ENCODE measurements around the gene ARSB. TPM values are rescaled to one million over a fixed set of nuclear protein-coding genes. Genes with fewer than 3 reads are reported as not detected.

The ARSB gene
- total RNA-seq, 1 donor, result 32.7 TPM

- TF ChIP-seq CTCF (IDR thresholded peaks at IDR 0.05; ENCODE audit: insufficient read depth, low read length), result no peak
- DNase-seq (ENCODE audit: low read depth), result no peak
- H3K4me3 ChIP-seq (ENCODE audit: low read depth, low read length), result no peak overlapping the region
Observed at GRCh38 chr5:78895616-78896015, 89.5 kb downstream of the ARSB start.

GRCh38 chr5:78893940-78894677 is 91.0 kb downstream of the ARSB start:
- no peak for TF ChIP-seq CTCF (IDR thresholded peaks at IDR 0.05; ENCODE audit: insufficient read depth, low read length)
- no peak for DNase-seq (ENCODE audit: low read depth)
- no peak overlapping the region for H3K4me3 ChIP-seq (ENCODE audit: low read depth, low read length)

GRCh38 chr5:78890667-78891379 is 94.3 kb downstream of the ARSB start:
- H3K4me3 ChIP-seq (ENCODE audit: low read depth, low read length), result no peak overlapping the region
- no peak for DNase-seq (ENCODE audit: low read depth)
- no peak for TF ChIP-seq CTCF (IDR thresholded peaks at IDR 0.05; ENCODE audit: insufficient read depth, low read length)

GRCh38 chr5:78889369-78890140 is 95.6 kb downstream of the ARSB start:
- H3K4me3 ChIP-seq (ENCODE audit: low read depth, low read length), result no peak overlapping the region
- DNase-seq (ENCODE audit: low read depth), result peak; percentile 61
- no peak for TF ChIP-seq CTCF (IDR thresholded peaks at IDR 0.05; ENCODE audit: insufficient read depth, low read length)

- no peak for TF ChIP-seq CTCF (IDR thresholded peaks at IDR 0.05; ENCODE audit: insufficient read depth, low read length)
- H3K4me3 ChIP-seq (ENCODE audit: low read depth, low read length), result no peak overlapping the region
- peak; percentile 30 for DNase-seq (ENCODE audit: low read depth)
Observed at GRCh38 chr5:78888580-78889368, 96.3 kb downstream of the ARSB start.
